ENCODE data around the gene ZNF341. TPM values are rescaled to one million over a fixed set of nuclear protein-coding genes. Genes with fewer than 3 reads are reported as not detected.
"Not testable (repeated sequence)": the region's sequence is repeated elsewhere in the genome, so short reads cannot be mapped to it uniquely, and the experiment has no call there.

Gene ZNF341
- total RNA-seq = 4.7 TPM

DNA sequence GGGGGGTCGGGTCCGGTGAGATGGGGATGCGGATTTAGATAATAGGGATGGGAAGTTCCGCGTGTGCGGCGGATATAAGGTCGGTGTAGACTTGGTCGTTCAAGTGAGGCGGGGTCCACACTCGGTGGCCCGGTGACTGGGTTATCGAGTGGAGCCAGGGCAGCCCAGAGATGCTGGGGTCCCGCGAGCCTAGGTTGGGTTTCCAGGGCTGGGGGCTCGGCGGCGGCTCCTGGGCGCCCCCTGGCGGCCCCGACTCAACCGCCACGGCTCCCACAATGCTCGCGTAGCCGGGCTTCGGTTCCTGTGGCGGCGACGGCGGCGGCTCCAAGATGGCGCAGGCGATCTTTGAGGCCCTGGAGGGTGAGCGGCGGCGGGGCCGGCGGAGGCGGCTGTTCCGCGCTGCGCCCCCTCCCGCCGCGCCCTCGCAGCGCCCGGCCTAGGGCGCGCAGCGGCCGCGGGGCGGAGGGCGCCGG is at the start of gene ZNF341:
TSS of gene ZNF341 (plus strand) at position 304 of the 473 bp plus-strand sequence. CDS start at position 330, 26 bp downstream.
- intact Hi-C loops (cut with DNase I) = loop anchor here (10.0 kb wide), 1 partner anchor 47 kb away; the partner anchor contains the start of gene E2F1
- peak; percentile 85 for ATAC-seq

DNA sequence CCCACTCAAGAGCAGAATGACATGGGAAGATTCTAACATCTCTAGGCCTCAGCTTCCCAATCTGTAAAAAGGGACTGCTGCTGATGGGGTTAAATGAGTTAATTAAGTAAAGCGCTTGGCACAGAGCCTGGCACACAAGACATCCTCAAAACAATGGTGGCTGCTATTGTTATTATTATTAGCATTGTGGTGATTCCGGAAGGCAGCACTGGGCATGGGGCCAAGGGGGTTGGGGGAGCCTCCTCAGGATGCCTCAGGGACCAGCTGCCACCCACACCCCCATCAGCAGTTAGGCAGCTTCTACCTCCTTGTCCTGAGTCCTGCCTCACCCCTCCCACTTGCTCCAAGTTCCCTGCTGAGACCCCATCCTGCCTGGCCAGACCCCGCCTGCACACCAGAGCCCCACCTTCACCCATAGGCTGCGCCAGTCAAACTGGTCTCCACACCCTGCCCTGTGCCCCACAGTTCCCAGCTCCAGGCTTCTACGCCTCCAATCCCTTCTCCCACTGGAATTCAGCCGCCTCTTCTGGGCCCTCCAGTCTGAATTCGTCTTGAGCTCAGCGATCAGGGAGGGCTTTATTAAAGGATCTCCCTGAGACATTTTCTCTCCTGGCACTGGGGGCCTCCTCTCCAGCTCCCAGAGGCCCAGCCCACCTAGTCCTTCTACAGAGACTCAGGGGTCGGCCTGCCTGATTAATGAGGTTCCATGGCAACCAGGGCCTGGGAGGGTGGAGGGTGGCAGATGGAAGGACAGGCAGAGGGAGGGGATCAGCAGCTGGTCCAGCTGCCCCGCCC is 47.1 kb upstream of the ZNF341 start:
- intact Hi-C loops (cut with DNase I) = loop anchor here (10.0 kb wide), 1 partner anchor 50 kb away; the partner anchor contains the start of gene ZNF341
- DNase-seq (ENCODE audit: low spot score) (no peak), ATAC-seq (no peak)

More for the DNA sequence above, at the start of gene ZNF341:
- peak; percentile 92 for DNase-seq (ENCODE audit: low spot score)

DNA sequence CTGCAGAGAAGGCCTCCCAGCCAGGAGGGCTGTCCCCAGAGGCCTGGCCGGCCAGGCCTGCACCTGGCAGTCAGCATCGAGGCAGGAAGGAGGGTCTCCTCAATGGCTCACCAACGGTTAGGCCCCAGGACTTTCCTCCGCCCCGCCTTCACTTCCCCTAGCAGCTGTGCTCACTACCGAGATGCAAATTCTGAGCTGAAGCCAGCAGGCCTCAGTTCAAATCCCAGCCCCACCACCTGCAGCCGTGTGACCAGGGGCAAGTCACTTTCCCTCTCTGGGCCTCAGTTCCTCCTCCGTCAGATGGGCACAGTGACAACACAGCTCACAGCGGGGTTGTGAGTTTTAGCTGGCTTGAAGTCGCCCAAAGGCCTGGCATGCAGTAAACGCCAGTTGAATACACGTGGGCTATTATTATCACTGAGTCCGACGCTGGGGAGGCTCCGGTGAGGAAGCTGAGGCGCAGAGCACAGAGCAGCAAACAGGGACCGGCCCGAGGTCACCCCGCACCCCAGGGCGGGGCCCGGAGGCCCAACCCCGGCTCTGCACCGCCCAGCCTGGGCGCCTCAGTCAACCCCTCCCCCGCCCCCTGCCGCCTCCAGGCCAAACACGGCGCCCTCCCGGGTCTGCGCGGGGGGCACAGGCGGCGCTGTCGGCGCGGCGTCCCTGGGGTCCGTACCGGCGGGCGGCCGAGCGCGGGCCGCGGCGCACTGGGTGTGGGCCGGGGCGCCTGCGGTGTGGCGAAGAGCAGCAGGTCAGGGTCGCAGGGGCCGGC is 46.3 kb upstream of the ZNF341 start:
- intact Hi-C loops (cut with DNase I) = loop anchor here (10.0 kb wide), 1 partner anchor 49 kb away; the partner anchor contains the start of gene ZNF341
- no peak for ATAC-seq
- DNase-seq (ENCODE audit: low spot score) = no peak

DNA sequence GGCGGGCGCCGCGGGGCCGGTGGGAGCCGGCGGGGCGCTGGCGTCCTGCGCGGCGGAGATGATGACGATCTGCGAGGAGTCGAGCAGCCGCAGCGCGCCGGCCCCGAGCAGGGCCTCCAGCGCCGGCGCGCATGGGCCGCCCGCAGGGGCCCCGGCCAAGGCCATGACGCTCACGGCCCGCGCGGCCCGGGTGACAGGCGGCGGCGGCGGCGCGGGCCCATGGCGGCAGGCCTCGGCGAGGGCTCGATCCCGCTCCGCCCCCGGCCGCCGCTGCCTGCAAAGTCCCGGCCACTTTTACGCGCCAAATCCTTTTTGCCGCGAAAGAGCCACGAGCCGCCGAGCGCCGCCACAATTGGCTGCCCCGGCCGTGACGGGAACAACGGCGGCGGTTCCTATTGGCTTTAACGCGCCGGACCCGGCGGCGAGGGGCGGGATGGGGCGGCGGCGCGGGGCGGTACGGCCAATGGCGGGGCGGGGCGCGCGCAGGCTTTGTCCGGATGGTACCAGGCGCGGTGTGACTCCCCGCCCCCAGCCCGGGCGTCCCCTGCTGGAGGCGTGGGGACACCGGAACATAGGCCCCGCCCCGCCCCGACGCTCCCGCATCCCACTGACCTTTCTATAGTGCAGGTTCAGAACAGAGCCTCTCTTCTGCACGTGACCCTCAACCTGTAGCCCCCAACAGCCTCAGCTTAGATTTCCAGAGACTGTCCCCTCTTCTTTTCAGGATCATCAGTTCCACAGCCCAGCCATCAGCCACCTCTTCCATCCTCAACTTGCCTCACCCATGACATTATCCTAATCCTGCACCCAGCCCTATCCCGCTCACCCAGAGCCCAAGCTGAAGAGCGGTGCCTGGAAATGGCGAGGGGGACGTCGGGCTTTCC is 45.5 kb upstream of the ZNF341 start, which contains the start of gene E2F1:
TSS of gene E2F1 (minus strand) at position 286 of the 884 bp plus-strand sequence. CDS start at position 165, 121 bp downstream.
- peak; percentile 97 for DNase-seq (ENCODE audit: low spot score)
- intact Hi-C loops (cut with DNase I) = loop anchor here (10.0 kb wide), 1 partner anchor 48 kb away; the partner anchor contains the start of gene ZNF341
- ATAC-seq = peak; percentile 98

DNA sequence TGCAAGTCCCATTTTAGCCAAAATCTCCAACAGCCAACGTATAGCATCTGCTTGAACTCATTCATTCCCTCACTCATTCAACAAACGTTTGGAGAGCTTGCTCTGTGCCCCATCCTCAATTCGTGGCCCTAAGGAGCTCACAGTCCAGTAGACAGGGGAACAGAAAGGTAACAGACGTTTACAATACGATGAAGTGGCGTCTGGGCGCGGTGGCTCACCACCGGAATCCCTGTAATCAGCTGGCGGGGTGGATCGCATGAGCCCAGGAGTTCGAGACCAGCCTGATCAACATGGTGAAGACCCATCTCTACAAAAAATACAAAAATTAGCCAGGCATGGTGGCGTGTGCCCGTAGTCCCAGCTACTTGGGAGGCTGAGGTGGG is 44.8 kb upstream of the ZNF341 start:
- intact Hi-C loops (cut with DNase I) = loop anchor here (10.0 kb wide), 1 partner anchor 48 kb away; the partner anchor contains the start of gene ZNF341
- no peak for ATAC-seq
- no peak for DNase-seq (ENCODE audit: low spot score)

DNA sequence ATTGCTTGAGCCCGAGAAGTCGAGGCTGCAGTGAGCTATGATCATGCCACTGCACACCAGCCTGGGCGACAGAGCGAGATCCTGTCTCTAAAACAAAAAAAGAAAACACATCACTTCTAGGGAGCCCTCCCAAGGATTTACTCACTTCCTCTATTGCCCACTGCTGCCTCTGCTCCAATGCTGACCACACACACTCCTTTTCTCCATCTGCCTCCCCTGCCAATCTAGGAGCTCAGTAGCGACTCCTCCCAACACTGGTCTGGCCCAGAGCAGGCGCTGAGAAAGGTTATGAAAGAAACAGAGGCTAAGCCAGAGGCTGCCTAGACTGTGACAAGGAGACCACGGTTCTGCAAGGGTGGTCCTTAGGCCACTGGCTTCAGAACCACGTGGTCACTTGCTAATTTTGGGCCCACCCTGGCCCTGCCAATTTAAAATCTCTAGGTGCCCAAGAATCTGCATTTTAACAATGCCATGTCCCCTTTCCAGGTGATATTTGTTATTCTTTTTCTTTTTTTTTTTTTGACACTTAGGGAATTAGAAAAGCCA is 44.4 kb upstream of the ZNF341 start:
- intact Hi-C loops (cut with DNase I) = loop anchor here (10.0 kb wide), 1 partner anchor 47 kb away; the partner anchor contains the start of gene ZNF341
- DNase-seq (ENCODE audit: low spot score) = no peak
- no peak for ATAC-seq

DNA sequence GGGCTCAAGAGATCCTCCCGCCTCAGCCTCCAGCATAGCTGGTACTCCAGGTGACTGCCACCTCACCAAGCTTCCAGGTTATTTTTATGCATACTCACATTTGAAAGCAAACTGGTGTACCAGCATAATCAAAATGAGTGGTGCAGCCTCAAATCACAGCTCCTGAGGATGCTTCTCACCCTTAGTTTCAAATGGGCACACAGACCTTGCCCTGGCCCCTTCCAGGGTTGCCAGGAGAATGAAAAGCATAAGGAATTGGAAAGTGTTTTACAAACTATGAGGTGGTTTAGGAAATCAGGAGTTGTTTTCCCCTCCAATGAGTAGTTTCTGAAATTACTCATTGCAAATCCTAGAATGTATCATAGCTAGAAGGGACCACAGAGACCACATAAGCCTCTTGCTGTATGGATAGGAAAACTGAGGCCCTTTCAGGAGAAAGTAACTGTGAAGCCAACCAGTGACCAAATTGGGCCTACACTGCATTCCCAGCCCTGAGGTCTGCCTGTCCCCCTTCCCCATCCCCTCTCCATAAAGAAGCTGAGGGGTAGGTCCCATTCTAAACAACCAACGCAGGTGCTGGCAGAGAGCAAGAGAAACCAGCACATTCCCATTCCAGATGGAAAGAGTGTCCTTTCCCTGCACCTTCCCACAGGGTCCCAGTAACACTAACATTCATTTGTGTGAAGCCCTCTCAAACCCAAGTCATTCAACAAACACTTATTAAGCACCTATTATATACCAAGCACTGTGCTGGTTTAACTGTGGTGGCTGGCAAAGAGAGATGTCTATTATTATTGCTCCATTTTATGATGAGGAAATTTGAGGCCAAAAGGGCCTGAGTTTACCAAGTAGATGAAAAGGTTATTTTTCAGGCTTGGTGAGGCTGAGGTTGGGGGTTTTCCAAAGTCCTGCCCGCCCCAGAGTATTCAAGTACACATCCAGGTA is 43.5 kb upstream of the ZNF341 start:
- ATAC-seq = no peak
- DNase-seq (ENCODE audit: low spot score) = no peak
- intact Hi-C loops (cut with DNase I) = loop anchor here (10.0 kb wide), 1 partner anchor 47 kb away; the partner anchor contains the start of gene ZNF341

DNA sequence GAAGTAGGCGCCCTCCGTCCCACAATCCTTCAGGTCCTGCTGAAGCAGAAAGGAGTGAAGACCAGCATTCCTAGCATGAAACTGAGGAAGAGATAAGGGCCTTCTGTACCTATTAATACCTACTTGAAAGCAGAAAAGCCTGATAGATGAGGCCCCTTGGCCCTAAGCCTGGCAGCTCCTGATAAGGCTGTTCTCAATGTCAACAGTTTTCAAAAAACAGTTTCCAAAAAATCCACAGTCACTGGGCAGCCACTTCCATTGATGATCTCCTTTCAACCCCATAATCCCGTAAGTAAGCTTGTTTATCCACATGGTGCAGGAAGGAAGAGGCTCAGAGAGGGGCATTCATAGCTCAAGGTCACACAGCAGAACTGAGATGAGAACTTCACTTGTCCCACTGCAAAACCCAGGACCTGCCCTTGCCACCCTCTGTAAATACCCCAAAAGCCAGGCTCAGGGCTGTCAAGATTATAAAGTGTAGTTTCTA is 42.8 kb upstream of the ZNF341 start:
- intact Hi-C loops (cut with DNase I) = loop anchor here (10.0 kb wide), 1 partner anchor 46 kb away; the partner anchor contains the start of gene ZNF341
- no peak for ATAC-seq
- DNase-seq (ENCODE audit: low spot score) = no peak

DNA sequence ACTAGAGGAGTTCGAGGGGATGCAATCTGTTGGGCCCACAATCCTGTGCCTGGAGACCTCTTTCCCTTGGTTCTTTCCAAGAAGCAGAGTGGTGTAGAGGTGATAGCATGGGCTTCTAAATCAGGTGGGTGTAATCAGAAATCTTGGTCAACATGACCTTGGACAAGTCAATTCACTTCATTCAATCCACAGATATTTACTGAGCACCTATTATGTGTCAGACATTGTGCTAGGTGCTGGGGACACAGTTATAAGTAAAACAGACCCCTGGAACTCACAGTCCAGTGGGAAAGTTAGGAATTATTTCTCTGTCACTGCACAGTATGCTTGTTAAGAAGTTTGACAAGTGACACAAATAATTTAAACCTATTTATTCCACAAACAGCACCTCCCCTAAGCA is 42.3 kb upstream of the ZNF341 start:
- intact Hi-C loops (cut with DNase I) = loop anchor here (10.0 kb wide), 1 partner anchor 45 kb away; the partner anchor contains the start of gene ZNF341
- no peak for ATAC-seq
- no peak for DNase-seq (ENCODE audit: low spot score)

DNA sequence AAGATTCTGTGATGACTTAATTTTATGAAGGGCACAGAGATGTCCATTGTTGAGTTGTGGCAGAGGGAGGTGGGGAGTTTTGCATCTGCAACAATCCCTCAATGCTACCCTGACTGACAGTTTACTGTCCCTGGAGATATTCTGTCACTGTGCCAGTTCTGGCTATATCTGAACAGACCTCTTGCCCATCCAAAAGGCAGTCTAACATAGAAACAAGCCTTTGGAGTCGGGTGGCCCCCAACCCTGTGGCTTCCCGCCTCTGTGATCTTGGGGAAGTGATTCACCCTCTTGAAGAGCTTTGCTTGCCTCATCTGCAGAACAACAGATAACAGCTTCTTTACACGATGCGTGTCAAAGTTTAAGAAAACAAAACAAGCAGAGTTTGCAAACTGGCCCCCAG is 41.8 kb upstream of the ZNF341 start:
- ATAC-seq = no peak
- DNase-seq (ENCODE audit: low spot score) = no peak
- intact Hi-C loops (cut with DNase I) = loop anchor here (10.0 kb wide), 1 partner anchor 45 kb away; the partner anchor contains the start of gene ZNF341

DNA sequence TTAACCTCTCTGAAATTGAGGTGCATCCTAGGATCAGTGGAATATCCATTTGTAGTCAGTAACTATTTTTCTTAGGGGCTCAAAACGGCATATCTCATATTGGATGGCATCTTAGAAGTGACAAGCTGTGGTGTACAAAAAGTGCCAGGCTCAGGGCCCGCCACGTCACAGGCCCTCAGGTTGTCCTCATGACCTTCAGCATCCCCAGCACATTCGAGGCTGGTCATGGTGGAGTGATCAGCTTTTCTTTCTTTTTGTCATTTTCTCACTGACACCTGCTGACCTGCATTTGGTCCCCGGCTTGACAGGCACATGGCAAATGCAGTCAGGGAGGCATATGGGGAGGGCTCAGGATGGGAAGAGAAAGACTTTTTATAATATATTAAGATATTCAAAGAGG is 38.5 kb upstream of the ZNF341 start:
- intact Hi-C loops (cut with DNase I) = no loop called here
- ATAC-seq (no peak), DNase-seq (ENCODE audit: low spot score) (no peak)

DNA sequence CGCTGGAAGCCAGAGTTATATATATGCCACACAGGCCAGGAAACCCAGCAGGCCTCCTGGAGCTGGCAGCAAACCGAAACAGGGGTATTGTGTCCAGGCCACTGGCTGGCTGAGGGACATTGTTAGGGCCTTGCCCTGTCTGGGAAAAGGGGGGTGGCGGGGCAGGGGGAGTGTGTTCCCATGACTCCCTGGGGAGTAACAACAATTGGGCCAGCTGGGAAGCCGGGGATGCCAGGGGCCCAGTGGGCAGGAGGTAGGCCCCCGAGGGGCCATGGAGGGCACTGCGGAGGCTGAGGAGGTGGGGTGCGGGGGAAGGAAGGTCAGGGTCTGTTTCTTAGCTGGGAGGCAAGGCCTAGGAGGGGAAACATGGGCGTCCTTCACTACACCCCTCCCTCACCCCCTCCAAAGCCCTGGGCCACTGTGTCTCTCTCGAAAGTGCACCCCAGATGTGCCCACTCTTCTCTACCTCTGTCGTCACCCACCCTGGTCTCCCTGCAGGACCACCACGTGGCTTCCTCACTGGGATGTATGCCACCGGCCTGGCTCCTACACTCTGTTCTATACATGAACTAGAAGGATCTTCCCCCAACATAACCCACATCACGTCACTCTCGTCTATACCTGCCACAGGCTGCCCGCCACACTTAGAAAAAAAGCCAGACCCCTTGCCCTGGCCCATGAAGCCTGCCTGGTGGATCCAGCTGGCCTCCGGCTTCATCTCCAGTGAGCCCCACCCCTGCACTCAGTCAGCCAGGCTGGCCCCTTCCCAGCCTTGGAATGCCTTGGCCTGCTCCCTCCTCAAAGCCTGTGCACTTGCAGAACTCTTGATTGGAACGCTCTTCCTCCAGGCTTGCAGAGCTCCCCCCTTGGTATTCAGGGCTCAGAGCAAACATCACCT is 37.8 kb upstream of the ZNF341 start:
- ATAC-seq (peak; percentile 80), DNase-seq (ENCODE audit: low spot score) (no peak)
- intact Hi-C loops (cut with DNase I) = no loop called here

DNA sequence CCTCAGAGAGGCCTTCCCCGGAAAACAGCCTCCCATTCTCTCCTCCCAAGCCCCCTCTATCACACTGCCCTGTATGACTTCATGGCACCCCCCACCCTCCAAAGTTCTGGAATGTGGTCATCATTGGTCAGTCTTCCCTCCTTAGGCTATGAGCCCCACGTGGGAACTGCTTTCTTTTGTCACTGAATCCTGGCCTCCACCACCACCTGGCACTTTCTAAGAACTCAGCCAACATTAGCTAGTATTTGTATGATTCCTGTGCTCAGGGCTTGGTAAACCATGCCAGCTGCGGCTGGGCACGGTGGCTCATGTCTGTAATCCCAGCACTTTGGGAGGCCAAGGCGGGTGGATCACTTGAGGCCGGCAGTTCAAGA is 37.2 kb upstream of the ZNF341 start:
- no peak for ATAC-seq
- intact Hi-C loops (cut with DNase I) = no loop called here
- DNase-seq (ENCODE audit: low spot score) = no peak

DNA sequence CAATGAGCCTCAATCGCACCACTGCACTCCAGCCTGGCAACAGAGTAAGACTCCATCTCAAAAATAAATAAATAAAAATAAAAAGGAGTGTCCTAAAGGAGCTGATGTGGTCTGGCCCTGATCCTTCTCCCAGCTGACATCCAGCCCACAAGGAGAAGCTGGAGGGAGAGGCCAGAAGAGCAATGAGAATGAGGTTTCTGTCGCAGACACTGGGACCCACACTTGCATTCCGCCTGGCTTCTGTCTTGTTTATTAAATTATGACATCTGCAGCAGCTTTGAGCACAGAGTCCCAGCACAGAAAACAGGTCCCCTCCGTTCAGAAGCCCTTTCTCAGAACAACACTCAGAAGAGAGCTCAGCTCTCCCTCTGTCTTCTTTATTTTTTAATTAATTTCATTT is 35.3 kb upstream of the ZNF341 start:
- intact Hi-C loops (cut with DNase I) = no loop called here
- ATAC-seq (no peak), DNase-seq (ENCODE audit: low spot score) (no peak)

DNA sequence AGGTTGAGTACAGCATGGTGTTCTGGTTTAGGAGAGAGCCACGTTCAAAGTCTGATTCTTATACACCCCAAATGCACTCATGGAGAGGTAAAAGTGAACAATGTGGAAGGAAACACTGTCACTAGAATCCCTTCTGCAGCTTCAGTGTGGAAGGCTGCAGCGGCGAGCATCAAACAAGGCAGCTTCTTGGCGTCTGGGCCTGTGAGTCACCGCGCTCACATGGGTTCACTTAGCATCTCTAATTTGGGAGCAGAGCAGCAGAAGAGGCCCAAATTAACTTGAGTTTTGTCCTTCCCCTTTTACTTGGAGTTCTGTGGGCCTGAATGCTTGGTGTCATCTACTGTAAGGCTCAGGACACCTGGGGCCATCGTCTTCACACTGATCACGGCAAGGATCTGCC is 34.7 kb upstream of the ZNF341 start:
- intact Hi-C loops (cut with DNase I) = no loop called here
- ATAC-seq (peak; percentile 81), DNase-seq (ENCODE audit: low spot score) (no peak)

DNA sequence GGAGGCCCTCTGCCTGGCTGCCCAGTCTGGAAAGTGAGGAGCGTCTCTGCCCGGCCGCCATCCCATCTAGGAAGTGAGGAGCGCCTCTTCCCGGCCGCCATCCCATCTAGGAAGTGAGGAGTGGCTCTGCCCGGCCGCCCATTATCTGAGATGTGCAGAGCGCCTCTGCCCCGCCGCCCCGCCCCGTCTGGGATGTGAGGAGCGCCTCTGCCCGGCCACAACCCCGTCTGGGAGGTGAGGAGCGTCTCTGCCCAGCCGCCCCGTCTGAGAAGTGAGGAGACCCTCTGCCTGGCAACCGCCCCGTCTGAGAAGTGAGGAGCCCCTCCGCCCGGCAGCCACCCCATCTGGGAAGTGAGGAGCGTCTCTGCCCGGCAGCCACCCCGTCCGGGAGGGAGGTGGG is 32.8 kb upstream of the ZNF341 start:
- ATAC-seq; DNase-seq (ENCODE audit: low spot score); intact Hi-C loops (cut with DNase I): not testable (repeated sequence)

Data from sciatic nerve (tissue), 2 donors.